NCI-H446 (cell line): ENCODE measurements around the gene RHOU.

Experiments
- DNase-seq, 2 experiments: peaks; one replicate each; lab custom pipeline; 2025; lab: John Stamatoyannopoulos, UW

Gene RHOU

GRCh38 chr1:228785366-228786330, 50.4 kb downstream of the RHOU start:
- DNase-seq = no peak

GRCh38 chr1:228786361-228787129, 51.3 kb downstream of the RHOU start:
- no peak for DNase-seq

GRCh38 chr1:228791791-228792190, 56.5 kb downstream of the RHOU start:
- no peak for DNase-seq

- DNase-seq = no peak
These were observed 57.3 kb downstream of the RHOU start for GRCh38 chr1:228792601-228793000.

GRCh38 chr1:228793032-228793431, 57.8 kb downstream of the RHOU start:
- no peak for DNase-seq

- DNase-seq = no peak
These were observed 58.9 kb downstream of the RHOU start for GRCh38 chr1:228794173-228794572.

- no peak for DNase-seq
These were observed 59.5 kb downstream of the RHOU start for GRCh38 chr1:228794810-228795209.

- no peak for DNase-seq
These were observed 60.3 kb downstream of the RHOU start for GRCh38 chr1:228795596-228795995.
